ENCODE data around the gene STEAP4. TPM values are rescaled to one million over a fixed set of nuclear protein-coding genes. Genes with fewer than 3 reads are reported as not detected.

The STEAP4 gene
- total and polyA plus RNA-seq, 9 of the 15 experiments (the other 6 are each of a cell fraction or from before 2014, with no cell fraction given) = 0.07 TPM; not detected in 8

DNA sequence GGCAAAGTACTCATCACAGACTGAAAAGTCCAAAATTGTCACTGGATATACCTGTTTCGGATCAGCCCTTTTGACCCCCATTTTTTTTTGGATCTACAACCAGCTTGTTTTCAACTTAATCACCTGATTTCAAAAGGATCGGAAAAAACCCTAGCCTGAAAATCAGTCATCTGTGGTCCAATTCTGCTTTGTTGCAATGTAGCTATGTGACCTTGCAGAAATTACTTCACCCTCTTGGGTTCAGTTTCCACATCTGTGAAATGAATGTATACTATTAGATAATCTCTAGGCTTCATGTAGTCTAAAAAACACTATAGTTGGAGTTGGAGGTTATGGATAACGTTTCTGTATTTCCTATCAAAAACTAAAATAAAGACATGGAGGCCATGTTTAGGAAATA, 37.1 kb downstream of the STEAP4 start:
- Histone ChIP-seq H3K27ac (ENCODE audit: extremely low read depth, low read depth, low read length) (no peak overlapping the region), H3K4me3 (no peak overlapping the region), H3K4me1 (replicated peaks in 1 of 2; ENCODE audit: control insufficient read depth in 2 of 2, insufficient read depth in 2 of 2, low read length in 2 of 2) (no peaks in the 10 kb centered on the region), H4K20me1 (replicated peaks; ENCODE audit: control insufficient read depth, insufficient read depth, low read length) (no peaks in the 10 kb centered on the region), H3K79me2 (ENCODE audit: control insufficient read depth, insufficient read depth, low read length) (no peaks in the 10 kb centered on the region), H2AFZ (ENCODE audit: low read depth, low read length) (no peak overlapping the region), H3K9me3 (replicated peaks; ENCODE audit: control insufficient read depth, insufficient read depth, low read depth, low read length) (no peaks in the 10 kb centered on the region), H3K9ac (ENCODE audit: insufficient read depth in 1 of 2, low read depth in 2 of 2, low read length in 2 of 2) (no peak overlapping the region), H3K27me3 (ENCODE audit: control insufficient read depth in 2 of 2, insufficient read depth in 2 of 2, low read length in 2 of 2) (no peaks in the 10 kb centered on the region), H3K36me3 (ENCODE audit: control insufficient read depth, insufficient read depth, low read length) (no peaks in the 10 kb centered on the region), H3K9me1 (ENCODE audit: control insufficient read depth, insufficient read depth, low read length) (no peaks in the 10 kb centered on the region), H3K4me2 (ENCODE audit: insufficient read depth, low read length) (no peak overlapping the region)
- FAIRE-seq = no peak
- no peak for ATAC-seq
- no peak for DNase-seq (ENCODE audit: extremely low read depth in 1 of 4, low spot score in 3 of 4)
- 2% methylated on average over 3 of the region's 3 CpGs for WGBS (ENCODE audit: insufficient coverage, low coverage, missing lambda C conversion rate)
- no peak for TF ChIP-seq MBD2 (IDR thresholded peaks at IDR 0.05; ENCODE audit: borderline replicate concordance, low read depth)
- no peak for TF ChIP-seq MIER1 (IDR thresholded peaks at IDR 0.05; ENCODE audit: low read depth)
- TF ChIP-seq ZNF79 (CRISPR knock-in tag; IDR thresholded peaks at IDR 0.05; ENCODE audit: low read depth) = no peak
- no peak for TF ChIP-seq NFATC3 (IDR thresholded peaks at IDR 0.05)
- no peak for TF ChIP-seq MAFG (tag; conservative IDR thresholded peaks at IDR 0.05)
- no peak for TF ChIP-seq JUND (IDR thresholded peaks at IDR 0.05; ENCODE audit: borderline replicate concordance, low read depth, low read length)
- TF ChIP-seq JUND (tag; IDR thresholded peaks at IDR 0.05; ENCODE audit: borderline replicate concordance, low read depth, low read length) = no peak
- in situ Hi-C loops (cut with MboI) (no loop called here), intact Hi-C loops (cut with micrococcal nuclease) (no loop called here)
- CTCF ChIA-PET (ENCODE audit: low intra/inter-chr PET ratio) = no interaction called here
- no TSS peak for BruUV-seq (replicated peaks)
- POLR2A ChIA-PET = no interaction called here

DNA sequence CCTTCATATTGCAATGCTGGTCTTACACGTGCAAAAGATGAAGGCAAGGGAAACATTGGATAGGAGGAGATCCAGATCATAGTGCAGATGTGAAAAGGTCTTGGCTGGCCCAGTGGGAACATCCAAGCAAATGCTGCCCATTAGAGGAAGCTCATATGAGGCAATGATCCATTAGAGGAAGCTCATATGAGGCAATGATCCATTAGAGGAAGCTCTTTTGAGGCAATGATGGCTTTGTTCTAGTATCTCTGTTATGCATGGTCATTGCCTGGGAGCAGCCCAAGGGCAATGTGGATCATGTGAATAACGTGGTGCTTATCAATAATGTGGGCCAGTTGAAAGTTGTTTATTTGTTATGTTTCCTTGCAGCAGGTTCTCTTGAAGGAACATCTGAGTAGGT, 37.8 kb downstream of the STEAP4 start:
- ATAC-seq = no peak
- FAIRE-seq = no peak
- H3K4me2 ChIP-seq (ENCODE audit: insufficient read depth, low read length) = no peak overlapping the region
- H3K27ac ChIP-seq (ENCODE audit: extremely low read depth, low read depth, low read length) = no peak overlapping the region
- ChIA-PET POLR2A (no interaction called here), CTCF (ENCODE audit: low intra/inter-chr PET ratio) (no interaction called here)
- intact Hi-C loops (cut with micrococcal nuclease) = no loop called here
- BruUV-seq (replicated peaks) = no TSS peak
- no peaks in the 10 kb centered on the region for H3K36me3 ChIP-seq (ENCODE audit: control insufficient read depth, insufficient read depth, low read length)
- no peak overlapping the region for H3K4me3 ChIP-seq
- no peaks in the 10 kb centered on the region for H3K4me1 ChIP-seq (replicated peaks in 1 of 2; ENCODE audit: control insufficient read depth in 2 of 2, insufficient read depth in 2 of 2, low read length in 2 of 2)
- H3K9me1 ChIP-seq (ENCODE audit: control insufficient read depth, insufficient read depth, low read length) = no peaks in the 10 kb centered on the region
- DNase-seq (ENCODE audit: extremely low read depth in 1 of 4, low spot score in 3 of 4) = no peak
- no peaks in the 10 kb centered on the region for H4K20me1 ChIP-seq (replicated peaks; ENCODE audit: control insufficient read depth, insufficient read depth, low read length)
- no peak overlapping the region for H2AFZ ChIP-seq (ENCODE audit: low read depth, low read length)
- H3K27me3 ChIP-seq (ENCODE audit: control insufficient read depth in 2 of 2, insufficient read depth in 2 of 2, low read length in 2 of 2) = no peaks in the 10 kb centered on the region
- no peaks in the 10 kb centered on the region for H3K9me3 ChIP-seq (replicated peaks; ENCODE audit: control insufficient read depth, insufficient read depth, low read depth, low read length)
- no peak overlapping the region for H3K9ac ChIP-seq (ENCODE audit: insufficient read depth in 1 of 2, low read depth in 2 of 2, low read length in 2 of 2)
- 3% methylated on average over 2 of the region's 2 CpGs for WGBS (ENCODE audit: insufficient coverage, low coverage, missing lambda C conversion rate)
- in situ Hi-C loops (cut with MboI) = no loop called here
- H3K79me2 ChIP-seq (ENCODE audit: control insufficient read depth, insufficient read depth, low read length) = no peaks in the 10 kb centered on the region
- no peak for TF ChIP-seq TSC22D4 (tag; IDR thresholded peaks at IDR 0.05)
- TF ChIP-seq ZNF143 (CRISPR knock-in tag; IDR thresholded peaks at IDR 0.05) = no peak
- no peak for TF ChIP-seq ZNF764 (CRISPR knock-in tag; IDR thresholded peaks at IDR 0.05; ENCODE audit: low read depth)
- TF ChIP-seq, protein P1, sequence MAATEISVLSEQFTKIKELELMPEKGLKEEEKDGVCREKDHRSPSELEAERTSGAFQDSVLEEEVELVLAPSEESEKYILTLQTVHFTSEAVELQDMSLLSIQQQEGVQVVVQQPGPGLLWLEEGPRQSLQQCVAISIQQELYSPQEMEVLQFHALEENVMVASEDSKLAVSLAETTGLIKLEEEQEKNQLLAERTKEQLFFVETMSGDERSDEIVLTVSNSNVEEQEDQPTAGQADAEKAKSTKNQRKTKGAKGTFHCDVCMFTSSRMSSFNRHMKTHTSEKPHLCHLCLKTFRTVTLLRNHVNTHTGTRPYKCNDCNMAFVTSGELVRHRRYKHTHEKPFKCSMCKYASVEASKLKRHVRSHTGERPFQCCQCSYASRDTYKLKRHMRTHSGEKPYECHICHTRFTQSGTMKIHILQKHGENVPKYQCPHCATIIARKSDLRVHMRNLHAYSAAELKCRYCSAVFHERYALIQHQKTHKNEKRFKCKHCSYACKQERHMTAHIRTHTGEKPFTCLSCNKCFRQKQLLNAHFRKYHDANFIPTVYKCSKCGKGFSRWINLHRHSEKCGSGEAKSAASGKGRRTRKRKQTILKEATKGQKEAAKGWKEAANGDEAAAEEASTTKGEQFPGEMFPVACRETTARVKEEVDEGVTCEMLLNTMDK (IDR thresholded peaks at IDR 0.05; ENCODE audit: borderline replicate concordance, insufficient read depth, low read depth, low read length, poor library complexity, severe bottlenecking) = no peak
- TF ChIP-seq MCM5 (IDR thresholded peaks at IDR 0.05; ENCODE audit: low read depth) = no peak
- TF ChIP-seq ZNF212 (CRISPR knock-in tag; IDR thresholded peaks at IDR 0.05) = no peak
- TF ChIP-seq, protein P2, sequence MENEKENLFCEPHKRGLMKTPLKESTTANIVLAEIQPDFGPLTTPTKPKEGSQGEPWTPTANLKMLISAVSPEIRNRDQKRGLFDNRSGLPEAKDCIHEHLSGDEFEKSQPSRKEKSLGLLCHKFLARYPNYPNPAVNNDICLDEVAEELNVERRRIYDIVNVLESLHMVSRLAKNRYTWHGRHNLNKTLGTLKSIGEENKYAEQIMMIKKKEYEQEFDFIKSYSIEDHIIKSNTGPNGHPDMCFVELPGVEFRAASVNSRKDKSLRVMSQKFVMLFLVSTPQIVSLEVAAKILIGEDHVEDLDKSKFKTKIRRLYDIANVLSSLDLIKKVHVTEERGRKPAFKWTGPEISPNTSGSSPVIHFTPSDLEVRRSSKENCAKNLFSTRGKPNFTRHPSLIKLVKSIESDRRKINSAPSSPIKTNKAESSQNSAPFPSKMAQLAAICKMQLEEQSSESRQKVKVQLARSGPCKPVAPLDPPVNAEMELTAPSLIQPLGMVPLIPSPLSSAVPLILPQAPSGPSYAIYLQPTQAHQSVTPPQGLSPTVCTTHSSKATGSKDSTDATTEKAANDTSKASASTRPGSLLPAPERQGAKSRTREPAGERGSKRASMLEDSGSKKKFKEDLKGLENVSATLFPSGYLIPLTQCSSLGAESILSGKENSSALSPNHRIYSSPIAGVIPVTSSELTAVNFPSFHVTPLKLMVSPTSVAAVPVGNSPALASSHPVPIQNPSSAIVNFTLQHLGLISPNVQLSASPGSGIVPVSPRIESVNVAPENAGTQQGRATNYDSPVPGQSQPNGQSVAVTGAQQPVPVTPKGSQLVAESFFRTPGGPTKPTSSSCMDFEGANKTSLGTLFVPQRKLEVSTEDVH (IDR thresholded peaks at IDR 0.05; ENCODE audit: low read depth, partially characterized antibody) = no peak
